GM12864 (cell line): Measurements from ENCODE around the gene ANK3.

Experiments
- DNase-seq: peaks from one replicate; pipeline ENCODE4 v3.0.0-alpha.2; 2011; ENCODE audit warnings: low read depth
- H3K4me3 ChIP-seq: 2 replicates; pipeline ENCODE4 v1.5.1; 2011; ENCODE audit warnings: mild to moderate bottlenecking, low read depth, low read length, control low read depth
- TF ChIP-seq, protein P1 (sequence below): IDR thresholded peaks from 2 replicates; pipeline ENCODE4 v1.5.1; 2011; ENCODE audit warnings: low read depth, mild to moderate bottlenecking, moderate library complexity, low read length, control low read depth, inconsistent platforms; ENCODE audit errors: missing control alignments

Gene ANK3

DNA sequence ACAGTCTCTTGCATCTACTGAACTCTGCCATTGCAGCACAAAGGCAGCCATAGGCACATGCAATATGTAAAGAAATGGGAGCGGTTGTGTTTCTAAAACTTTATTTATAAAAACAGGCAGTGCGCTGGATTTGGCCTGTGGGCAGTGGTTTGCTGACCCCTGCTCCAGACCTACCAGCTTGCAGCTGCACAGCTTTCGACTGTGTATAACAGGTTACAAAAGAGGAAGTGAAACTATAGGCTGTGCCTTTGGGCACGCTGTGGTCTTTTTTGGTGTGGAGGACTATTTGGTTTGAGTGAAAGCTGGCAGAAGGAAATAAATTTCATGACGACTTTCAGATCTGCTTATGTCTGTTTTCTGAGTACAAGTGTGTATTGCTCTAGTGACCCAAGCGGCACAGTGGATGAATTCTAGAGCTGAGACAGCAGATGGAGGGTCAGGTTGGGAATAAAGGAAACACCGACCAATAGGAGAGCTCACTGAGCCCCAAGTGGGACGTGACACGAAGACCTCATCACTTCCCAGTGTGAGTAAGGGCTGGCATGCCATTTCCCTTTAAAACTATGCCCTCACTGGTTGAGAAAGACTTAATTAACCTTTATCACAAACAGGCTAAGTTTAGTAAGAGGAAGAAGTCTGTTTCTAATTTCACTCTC is 152.7 kb downstream of the ANK3 start:
- TF ChIP-seq, protein P1, sequence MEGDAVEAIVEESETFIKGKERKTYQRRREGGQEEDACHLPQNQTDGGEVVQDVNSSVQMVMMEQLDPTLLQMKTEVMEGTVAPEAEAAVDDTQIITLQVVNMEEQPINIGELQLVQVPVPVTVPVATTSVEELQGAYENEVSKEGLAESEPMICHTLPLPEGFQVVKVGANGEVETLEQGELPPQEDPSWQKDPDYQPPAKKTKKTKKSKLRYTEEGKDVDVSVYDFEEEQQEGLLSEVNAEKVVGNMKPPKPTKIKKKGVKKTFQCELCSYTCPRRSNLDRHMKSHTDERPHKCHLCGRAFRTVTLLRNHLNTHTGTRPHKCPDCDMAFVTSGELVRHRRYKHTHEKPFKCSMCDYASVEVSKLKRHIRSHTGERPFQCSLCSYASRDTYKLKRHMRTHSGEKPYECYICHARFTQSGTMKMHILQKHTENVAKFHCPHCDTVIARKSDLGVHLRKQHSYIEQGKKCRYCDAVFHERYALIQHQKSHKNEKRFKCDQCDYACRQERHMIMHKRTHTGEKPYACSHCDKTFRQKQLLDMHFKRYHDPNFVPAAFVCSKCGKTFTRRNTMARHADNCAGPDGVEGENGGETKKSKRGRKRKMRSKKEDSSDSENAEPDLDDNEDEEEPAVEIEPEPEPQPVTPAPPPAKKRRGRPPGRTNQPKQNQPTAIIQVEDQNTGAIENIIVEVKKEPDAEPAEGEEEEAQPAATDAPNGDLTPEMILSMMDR, result no peak
- DNase-seq, result peak; percentile 94
- H3K4me3 ChIP-seq, result peak overlapping the region; percentile 35; the same call in 1 of the 2 replicates

- no peak overlapping the region for H3K4me3 ChIP-seq
- TF ChIP-seq, protein P1, result no peak
- no peak for DNase-seq
Measured at GRCh38 chr10:60235001-60235400, 154.7 kb downstream of the ANK3 start.

- H3K4me3 ChIP-seq, result no peak overlapping the region
- no peak for DNase-seq
- TF ChIP-seq, protein P1, result no peak
Measured at GRCh38 chr10:60234551-60234950, 155.1 kb downstream of the ANK3 start.

DNA sequence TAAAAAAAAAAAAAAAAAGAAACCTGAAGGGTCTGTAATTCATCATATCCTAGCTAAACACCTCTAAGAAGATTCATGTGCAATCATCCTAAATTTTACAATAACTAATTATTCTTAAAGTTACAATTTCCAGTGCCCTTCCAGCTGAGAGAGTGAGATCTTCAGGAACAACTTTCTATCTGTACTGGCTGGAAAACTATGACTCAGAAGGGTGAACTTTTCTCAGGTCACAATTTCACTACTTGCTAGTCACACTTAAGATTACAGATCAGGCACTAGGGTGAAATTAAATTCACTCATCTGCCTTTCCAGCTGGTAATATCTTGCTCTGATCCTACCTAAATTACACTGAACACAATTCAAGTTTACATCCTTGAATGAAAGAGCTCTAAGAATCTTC is 158.8 kb downstream of the ANK3 start:
- no peak overlapping the region for H3K4me3 ChIP-seq
- DNase-seq, result no peak
- TF ChIP-seq, protein P1, result no peak

DNA sequence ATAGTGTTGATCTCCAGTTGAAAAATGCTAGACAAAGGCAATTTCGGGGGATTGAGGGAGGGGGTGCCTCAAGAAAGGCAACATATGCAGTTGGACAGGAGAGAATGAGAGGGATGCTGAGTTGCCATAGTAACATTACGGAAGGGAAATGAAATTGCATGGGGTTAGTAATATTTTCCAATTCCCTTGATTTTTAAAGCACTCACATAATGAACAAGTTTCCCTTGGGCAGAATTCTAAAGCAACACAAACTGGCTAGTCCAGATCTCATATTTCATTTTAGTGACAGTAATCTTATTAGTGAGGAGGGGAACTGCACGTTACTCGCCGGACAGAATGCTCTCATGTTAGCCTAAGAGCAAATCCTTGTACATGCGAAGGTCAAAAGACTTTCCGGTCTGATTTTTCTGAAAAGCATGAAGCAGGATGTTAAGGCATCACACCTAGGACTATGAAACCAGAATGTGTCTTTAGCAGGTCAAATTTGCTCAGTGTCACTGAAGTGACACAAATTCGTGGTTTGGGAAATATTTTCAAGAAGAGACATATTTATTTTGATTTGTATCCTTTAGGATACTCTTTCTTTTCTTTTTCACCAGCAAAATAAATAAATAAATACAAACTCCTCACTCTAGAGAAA is 165.5 kb downstream of the ANK3 start:
- H3K4me3 ChIP-seq, result no peak overlapping the region
- no peak for DNase-seq

GRCh38 chr10:60222047-60222446 is 167.6 kb downstream of the ANK3 start:
- DNase-seq, result no peak
- H3K4me3 ChIP-seq, result no peak overlapping the region

More for the DNA sequence above, 165.5 kb downstream of the ANK3 start:
- TF ChIP-seq, protein P1, result no peak

More at GRCh38 chr10:60222047-60222446, 167.6 kb downstream of the ANK3 start:
- TF ChIP-seq, protein P1, result no peak
